ENCODE measurements around the gene ACTR3. TPM values are rescaled to one million over a fixed set of nuclear protein-coding genes. Genes with fewer than 3 reads are reported as not detected.

Gene ACTR3
- total and polyA plus RNA-seq, 2 experiments from 2014 or later = 63.7 to 137 TPM

DNA sequence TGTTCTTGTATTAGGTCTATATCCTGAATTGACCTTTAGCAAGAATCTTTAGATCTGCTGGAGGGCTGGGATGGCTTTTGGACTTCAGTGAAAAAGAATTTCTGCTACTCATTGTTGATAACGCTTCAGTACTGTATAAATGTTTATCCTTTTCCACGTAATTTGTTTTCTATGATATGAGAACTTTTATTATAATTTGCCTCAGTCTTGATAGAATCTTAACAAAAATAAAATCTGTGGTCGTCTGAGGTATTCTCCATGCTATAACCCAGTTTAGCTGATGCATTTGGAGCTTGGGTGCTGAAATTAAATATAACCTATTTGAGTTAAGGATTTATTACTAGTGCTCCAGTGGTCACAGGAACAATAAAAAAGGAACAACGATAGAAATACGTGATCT, 71.1 kb downstream of the ACTR3 start (continued):
- TF ChIP-seq, protein P1, sequence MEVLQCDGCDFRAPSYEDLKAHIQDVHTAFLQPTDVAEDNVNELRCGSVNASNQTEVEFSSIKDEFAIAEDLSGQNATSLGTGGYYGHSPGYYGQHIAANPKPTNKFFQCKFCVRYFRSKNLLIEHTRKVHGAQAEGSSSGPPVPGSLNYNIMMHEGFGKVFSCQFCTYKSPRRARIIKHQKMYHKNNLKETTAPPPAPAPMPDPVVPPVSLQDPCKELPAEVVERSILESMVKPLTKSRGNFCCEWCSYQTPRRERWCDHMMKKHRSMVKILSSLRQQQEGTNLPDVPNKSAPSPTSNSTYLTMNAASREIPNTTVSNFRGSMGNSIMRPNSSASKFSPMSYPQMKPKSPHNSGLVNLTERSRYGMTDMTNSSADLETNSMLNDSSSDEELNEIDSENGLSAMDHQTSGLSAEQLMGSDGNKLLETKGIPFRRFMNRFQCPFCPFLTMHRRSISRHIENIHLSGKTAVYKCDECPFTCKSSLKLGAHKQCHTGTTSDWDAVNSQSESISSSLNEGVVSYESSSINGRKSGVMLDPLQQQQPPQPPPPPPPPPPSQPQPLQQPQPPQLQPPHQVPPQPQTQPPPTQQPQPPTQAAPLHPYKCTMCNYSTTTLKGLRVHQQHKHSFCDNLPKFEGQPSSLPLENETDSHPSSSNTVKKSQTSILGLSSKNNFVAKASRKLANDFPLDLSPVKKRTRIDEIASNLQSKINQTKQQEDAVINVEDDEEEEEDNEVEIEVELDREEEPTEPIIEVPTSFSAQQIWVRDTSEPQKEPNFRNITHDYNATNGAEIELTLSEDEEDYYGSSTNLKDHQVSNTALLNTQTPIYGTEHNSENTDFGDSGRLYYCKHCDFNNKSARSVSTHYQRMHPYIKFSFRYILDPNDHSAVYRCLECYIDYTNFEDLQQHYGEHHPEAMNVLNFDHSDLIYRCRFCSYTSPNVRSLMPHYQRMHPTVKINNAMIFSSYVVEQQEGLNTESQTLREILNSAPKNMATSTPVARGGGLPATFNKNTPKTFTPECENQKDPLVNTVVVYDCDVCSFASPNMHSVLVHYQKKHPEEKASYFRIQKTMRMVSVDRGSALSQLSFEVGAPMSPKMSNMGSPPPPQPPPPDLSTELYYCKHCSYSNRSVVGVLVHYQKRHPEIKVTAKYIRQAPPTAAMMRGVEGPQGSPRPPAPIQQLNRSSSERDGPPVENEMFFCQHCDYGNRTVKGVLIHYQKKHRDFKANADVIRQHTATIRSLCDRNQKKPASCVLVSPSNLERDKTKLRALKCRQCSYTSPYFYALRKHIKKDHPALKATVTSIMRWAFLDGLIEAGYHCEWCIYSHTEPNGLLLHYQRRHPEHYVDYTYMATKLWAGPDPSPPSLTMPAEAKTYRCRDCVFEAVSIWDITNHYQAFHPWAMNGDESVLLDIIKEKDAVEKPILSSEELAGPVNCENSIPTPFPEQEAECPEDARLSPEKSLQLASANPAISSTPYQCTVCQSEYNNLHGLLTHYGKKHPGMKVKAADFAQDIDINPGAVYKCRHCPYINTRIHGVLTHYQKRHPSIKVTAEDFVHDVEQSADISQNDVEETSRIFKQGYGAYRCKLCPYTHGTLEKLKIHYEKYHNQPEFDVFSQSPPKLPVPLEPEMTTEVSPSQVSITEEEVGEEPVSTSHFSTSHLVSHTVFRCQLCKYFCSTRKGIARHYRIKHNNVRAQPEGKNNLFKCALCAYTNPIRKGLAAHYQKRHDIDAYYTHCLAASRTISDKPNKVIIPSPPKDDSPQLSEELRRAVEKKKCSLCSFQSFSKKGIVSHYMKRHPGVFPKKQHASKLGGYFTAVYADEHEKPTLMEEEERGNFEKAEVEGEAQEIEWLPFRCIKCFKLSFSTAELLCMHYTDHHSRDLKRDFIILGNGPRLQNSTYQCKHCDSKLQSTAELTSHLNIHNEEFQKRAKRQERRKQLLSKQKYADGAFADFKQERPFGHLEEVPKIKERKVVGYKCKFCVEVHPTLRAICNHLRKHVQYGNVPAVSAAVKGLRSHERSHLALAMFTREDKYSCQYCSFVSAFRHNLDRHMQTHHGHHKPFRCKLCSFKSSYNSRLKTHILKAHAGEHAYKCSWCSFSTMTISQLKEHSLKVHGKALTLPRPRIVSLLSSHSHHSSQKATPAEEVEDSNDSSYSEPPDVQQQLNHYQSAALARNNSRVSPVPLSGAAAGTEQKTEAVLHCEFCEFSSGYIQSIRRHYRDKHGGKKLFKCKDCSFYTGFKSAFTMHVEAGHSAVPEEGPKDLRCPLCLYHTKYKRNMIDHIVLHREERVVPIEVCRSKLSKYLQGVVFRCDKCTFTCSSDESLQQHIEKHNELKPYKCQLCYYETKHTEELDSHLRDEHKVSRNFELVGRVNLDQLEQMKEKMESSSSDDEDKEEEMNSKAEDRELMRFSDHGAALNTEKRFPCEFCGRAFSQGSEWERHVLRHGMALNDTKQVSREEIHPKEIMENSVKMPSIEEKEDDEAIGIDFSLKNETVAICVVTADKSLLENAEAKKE (CRISPR knock-in tag; IDR thresholded peaks at IDR 0.05) = no peak
- TF ChIP-seq EZH2 (IDR thresholded peaks at IDR 0.05; ENCODE audit: low read depth, unreplicated experiment) (no peak), ZNF114 (CRISPR knock-in tag; IDR thresholded peaks at IDR 0.05) (no peak), POLR2AphosphoS5 (IDR thresholded peaks at IDR 0.05; ENCODE audit: low read depth) (no peak), CREB1 (CRISPR knock-in tag; IDR thresholded peaks at IDR 0.05; ENCODE audit: low read depth) (no peak), JUNB (IDR thresholded peaks at IDR 0.05; ENCODE audit: unreplicated experiment) (no peak), EZH2phosphoT487 (IDR thresholded peaks at IDR 0.05; ENCODE audit: unreplicated experiment) (no peak)
- TF ChIP-seq, protein P2, sequence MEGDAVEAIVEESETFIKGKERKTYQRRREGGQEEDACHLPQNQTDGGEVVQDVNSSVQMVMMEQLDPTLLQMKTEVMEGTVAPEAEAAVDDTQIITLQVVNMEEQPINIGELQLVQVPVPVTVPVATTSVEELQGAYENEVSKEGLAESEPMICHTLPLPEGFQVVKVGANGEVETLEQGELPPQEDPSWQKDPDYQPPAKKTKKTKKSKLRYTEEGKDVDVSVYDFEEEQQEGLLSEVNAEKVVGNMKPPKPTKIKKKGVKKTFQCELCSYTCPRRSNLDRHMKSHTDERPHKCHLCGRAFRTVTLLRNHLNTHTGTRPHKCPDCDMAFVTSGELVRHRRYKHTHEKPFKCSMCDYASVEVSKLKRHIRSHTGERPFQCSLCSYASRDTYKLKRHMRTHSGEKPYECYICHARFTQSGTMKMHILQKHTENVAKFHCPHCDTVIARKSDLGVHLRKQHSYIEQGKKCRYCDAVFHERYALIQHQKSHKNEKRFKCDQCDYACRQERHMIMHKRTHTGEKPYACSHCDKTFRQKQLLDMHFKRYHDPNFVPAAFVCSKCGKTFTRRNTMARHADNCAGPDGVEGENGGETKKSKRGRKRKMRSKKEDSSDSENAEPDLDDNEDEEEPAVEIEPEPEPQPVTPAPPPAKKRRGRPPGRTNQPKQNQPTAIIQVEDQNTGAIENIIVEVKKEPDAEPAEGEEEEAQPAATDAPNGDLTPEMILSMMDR (conservative IDR thresholded peaks at IDR 0.05; ENCODE audit: low read depth in 2 of 2) = no peak
- TF ChIP-seq, protein P3, sequence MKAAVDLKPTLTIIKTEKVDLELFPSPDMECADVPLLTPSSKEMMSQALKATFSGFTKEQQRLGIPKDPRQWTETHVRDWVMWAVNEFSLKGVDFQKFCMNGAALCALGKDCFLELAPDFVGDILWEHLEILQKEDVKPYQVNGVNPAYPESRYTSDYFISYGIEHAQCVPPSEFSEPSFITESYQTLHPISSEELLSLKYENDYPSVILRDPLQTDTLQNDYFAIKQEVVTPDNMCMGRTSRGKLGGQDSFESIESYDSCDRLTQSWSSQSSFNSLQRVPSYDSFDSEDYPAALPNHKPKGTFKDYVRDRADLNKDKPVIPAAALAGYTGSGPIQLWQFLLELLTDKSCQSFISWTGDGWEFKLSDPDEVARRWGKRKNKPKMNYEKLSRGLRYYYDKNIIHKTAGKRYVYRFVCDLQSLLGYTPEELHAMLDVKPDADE (IDR thresholded peaks at IDR 0.05) = no peak
- TF ChIP-seq, protein P4, sequence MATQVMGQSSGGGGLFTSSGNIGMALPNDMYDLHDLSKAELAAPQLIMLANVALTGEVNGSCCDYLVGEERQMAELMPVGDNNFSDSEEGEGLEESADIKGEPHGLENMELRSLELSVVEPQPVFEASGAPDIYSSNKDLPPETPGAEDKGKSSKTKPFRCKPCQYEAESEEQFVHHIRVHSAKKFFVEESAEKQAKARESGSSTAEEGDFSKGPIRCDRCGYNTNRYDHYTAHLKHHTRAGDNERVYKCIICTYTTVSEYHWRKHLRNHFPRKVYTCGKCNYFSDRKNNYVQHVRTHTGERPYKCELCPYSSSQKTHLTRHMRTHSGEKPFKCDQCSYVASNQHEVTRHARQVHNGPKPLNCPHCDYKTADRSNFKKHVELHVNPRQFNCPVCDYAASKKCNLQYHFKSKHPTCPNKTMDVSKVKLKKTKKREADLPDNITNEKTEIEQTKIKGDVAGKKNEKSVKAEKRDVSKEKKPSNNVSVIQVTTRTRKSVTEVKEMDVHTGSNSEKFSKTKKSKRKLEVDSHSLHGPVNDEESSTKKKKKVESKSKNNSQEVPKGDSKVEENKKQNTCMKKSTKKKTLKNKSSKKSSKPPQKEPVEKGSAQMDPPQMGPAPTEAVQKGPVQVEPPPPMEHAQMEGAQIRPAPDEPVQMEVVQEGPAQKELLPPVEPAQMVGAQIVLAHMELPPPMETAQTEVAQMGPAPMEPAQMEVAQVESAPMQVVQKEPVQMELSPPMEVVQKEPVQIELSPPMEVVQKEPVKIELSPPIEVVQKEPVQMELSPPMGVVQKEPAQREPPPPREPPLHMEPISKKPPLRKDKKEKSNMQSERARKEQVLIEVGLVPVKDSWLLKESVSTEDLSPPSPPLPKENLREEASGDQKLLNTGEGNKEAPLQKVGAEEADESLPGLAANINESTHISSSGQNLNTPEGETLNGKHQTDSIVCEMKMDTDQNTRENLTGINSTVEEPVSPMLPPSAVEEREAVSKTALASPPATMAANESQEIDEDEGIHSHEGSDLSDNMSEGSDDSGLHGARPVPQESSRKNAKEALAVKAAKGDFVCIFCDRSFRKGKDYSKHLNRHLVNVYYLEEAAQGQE (IDR thresholded peaks at IDR 0.05; ENCODE audit: unreplicated experiment) = no peak

All from GM23338 (cell line).